OCI-LY1 (cell line): Measurements from ENCODE around the gene DMWD.

Experiments used
- H2AFZ ChIP-seq: fragments of 200-600 bp; sonication (generic), shearing (Covaris generic); 2 replicates; pipeline ENCODE4 v1.6.0; 2014; ENCODE audit warnings: antibody characterized with exemption, mild to moderate bottlenecking, low read length
- H3F3A ChIP-seq: fragments of 200-600 bp; sonication (generic), shearing (Covaris generic); 2 replicates; pipeline ENCODE4 v1.6.0; 2014; ENCODE audit warnings: mild to moderate bottlenecking, antibody characterized with exemption, low read length, moderate library complexity; ENCODE audit not compliant: insufficient read depth
- H3K27ac ChIP-seq: fragments of 200-600 bp; sonication (generic); 2 replicates; pipeline ENCODE4 v1.5.1; 2014; ENCODE audit warnings: low read length, mixed run types, mild to moderate bottlenecking, low read depth; ENCODE audit not compliant: poor library complexity, severe bottlenecking
- H3K27me3 ChIP-seq: fragments of 200-600 bp; sonication (generic); 2 replicates; pipeline ENCODE4 v1.6.0; 2014; ENCODE audit warnings: antibody characterized with exemption, mild to moderate bottlenecking, low read length, moderate library complexity; ENCODE audit not compliant: insufficient read depth
- H3K36me3 ChIP-seq: fragments of 200-600 bp; sonication (generic); 2 replicates; pipeline ENCODE4 v1.6.1; 2014; ENCODE audit warnings: mild to moderate bottlenecking, antibody characterized with exemption, low read length, moderate library complexity, mixed read lengths; ENCODE audit not compliant: insufficient read depth
- H3K4me1 ChIP-seq: fragments of 200-600 bp; sonication (generic); 2 replicates; pipeline ENCODE4 v1.5.1; 2014; ENCODE audit warnings: mild to moderate bottlenecking, low read length, moderate library complexity; ENCODE audit not compliant: insufficient read depth, severe bottlenecking
- H3K4me2 ChIP-seq: fragments of 200-600 bp; sonication (generic), shearing (Covaris generic); 2 replicates; pipeline ENCODE4 v1.6.1; 2014; ENCODE audit warnings: low read length
- H3K4me3 ChIP-seq: fragments of 200-600 bp; sonication (generic); 2 replicates; pipeline ENCODE4 v1.5.1; 2014; ENCODE audit warnings: low read length, low read depth, mild to moderate bottlenecking, mixed read lengths; ENCODE audit not compliant: poor library complexity, severe bottlenecking
- H3K79me2 ChIP-seq: fragments of 200-600 bp; shearing (Covaris generic); 2 replicates; pipeline ENCODE4 v1.6.1; 2016; ENCODE audit warnings: mixed run types, low read length, mixed read lengths; ENCODE audit not compliant: insufficient read depth
- H3K9ac ChIP-seq: fragments of 200-600 bp; sonication (generic), shearing (Covaris generic); 2 replicates; pipeline ENCODE4 v1.6.1; 2014; ENCODE audit warnings: mild to moderate bottlenecking, low read length, mixed read lengths
- H3K9me2 ChIP-seq: fragments of 200-600 bp; sonication (generic), shearing (Covaris generic); 2 replicates; pipeline ENCODE4 v1.6.1; 2014; ENCODE audit warnings: low read depth, mild to moderate bottlenecking, low read length, mixed read lengths
- H3K9me3 ChIP-seq: fragments of 200-600 bp; shearing (Covaris generic); 2 replicates; pipeline ENCODE4 v1.6.1; 2014; ENCODE audit warnings: low read length, mixed read lengths
- H4K20me1 ChIP-seq: fragments of 200-600 bp; sonication (generic), shearing (Covaris generic); 2 replicates; pipeline ENCODE4 v1.6.0; 2016; ENCODE audit warnings: mild to moderate bottlenecking, low read length; ENCODE audit not compliant: insufficient read depth
- EZH2 ChIP-seq: fragments of 200-600 bp; sonication (generic), shearing (Covaris generic); IDR thresholded peaks from 2 replicates; pipeline ENCODE4 v1.8.0; 2017; ENCODE audit warnings: borderline replicate concordance, mixed run types, mild to moderate bottlenecking, antibody characterized with exemption, low read length, moderate library complexity, mixed read lengths
- TF ChIP-seq, protein P1 (sequence below): fragments of 200-600 bp; sonication (generic), shearing (Covaris generic); IDR thresholded peaks from 2 replicates; pipeline ENCODE4 v1.5.1; 2017; ENCODE audit warnings: mild to moderate bottlenecking, antibody characterized with exemption, low read length, moderate library complexity, mixed read lengths

DMWD gene

DNA sequence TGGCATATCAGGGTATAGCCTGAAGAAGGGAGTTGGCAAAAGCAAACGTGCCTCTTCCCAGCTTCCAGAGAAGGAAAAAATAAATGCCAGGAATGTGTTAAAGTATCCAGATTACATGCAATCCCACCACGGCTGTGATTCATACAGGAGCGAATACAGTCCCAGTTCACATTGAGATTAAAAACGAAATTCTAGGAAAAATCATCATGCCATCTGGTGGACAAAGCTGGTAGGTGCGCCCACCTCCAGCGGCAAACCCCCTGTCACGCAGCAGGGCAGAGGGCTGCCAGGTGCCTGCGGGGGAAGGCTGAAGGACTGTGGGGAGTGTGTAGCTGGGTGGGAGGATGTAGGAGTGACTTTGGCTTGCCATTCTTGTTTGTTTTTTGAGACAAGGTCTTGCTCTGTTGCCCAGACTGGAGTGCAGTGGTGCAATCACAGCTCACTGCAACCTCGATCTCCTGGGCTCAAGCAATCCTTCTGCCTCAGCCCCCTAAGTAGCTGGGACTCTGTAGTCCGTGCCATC, 6.4 kb upstream of the DMWD start:
- no peak for TF ChIP-seq EZH2
- TF ChIP-seq, protein P1, sequence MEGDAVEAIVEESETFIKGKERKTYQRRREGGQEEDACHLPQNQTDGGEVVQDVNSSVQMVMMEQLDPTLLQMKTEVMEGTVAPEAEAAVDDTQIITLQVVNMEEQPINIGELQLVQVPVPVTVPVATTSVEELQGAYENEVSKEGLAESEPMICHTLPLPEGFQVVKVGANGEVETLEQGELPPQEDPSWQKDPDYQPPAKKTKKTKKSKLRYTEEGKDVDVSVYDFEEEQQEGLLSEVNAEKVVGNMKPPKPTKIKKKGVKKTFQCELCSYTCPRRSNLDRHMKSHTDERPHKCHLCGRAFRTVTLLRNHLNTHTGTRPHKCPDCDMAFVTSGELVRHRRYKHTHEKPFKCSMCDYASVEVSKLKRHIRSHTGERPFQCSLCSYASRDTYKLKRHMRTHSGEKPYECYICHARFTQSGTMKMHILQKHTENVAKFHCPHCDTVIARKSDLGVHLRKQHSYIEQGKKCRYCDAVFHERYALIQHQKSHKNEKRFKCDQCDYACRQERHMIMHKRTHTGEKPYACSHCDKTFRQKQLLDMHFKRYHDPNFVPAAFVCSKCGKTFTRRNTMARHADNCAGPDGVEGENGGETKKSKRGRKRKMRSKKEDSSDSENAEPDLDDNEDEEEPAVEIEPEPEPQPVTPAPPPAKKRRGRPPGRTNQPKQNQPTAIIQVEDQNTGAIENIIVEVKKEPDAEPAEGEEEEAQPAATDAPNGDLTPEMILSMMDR: peak; percentile 85
- Histone ChIP-seq H3K9ac (no peak overlapping the region), H3K36me3 (no peaks in the 10 kb centered on the region), H3K4me2 (no peak overlapping the region), H3K27me3 (no peaks in the 10 kb centered on the region), H3F3A (no peaks in the 10 kb centered on the region), H4K20me1 (no peaks in the 10 kb centered on the region), H3K27ac (no peak overlapping the region), H3K79me2 (no peaks in the 10 kb centered on the region), H3K4me1 (peaks cover 24% of the 10 kb centered on the region), H2AFZ (no peak overlapping the region), H3K9me2 (no peaks in the 10 kb centered on the region), H3K4me3 (no peak overlapping the region), H3K9me3 (no peaks in the 10 kb centered on the region)

DNA sequence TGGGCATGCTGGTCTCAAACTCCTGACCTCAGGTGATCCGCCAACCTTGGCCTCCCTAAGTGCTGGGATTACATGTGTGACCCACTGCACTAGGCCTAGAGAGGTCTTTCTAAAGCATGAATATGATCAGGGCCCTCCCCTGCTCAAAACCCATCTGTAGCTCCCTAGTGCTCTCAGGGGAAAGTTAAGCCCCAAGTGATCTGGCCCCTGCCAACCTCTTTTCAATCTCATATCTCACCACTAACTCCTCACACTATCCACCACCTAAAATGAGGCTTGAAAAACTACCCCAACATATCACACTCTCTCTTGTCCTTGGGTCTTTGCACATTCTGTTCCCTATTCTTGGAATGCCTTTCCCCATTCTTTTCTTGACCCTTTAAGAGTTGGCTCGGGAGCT, 2.0 kb upstream of the DMWD start:
- H3K27me3 ChIP-seq: no peaks in the 10 kb centered on the region
- H3K9me3 ChIP-seq: no peaks in the 10 kb centered on the region
- H3K79me2 ChIP-seq: 0 out of 2 replicates have a peak, but pooled peaks cover 4% of the 10 kb centered on the region
- H3K4me3 ChIP-seq: no peak overlapping the region
- H3K36me3 ChIP-seq: peaks cover 8% of the 10 kb centered on the region; the same call in 1 of the 2 replicates
- no peak overlapping the region for H3K4me2 ChIP-seq
- no peak overlapping the region for H3K27ac ChIP-seq
- no peaks in the 10 kb centered on the region for H3K9me2 ChIP-seq
- H2AFZ ChIP-seq: no peak overlapping the region
- no peaks in the 10 kb centered on the region for H4K20me1 ChIP-seq
- no peaks in the 10 kb centered on the region for H3F3A ChIP-seq
- no peak for TF ChIP-seq EZH2
- TF ChIP-seq, protein P1: no peak
- H3K4me1 ChIP-seq: peaks cover 26% of the 10 kb centered on the region
- no peak overlapping the region for H3K9ac ChIP-seq

DNA sequence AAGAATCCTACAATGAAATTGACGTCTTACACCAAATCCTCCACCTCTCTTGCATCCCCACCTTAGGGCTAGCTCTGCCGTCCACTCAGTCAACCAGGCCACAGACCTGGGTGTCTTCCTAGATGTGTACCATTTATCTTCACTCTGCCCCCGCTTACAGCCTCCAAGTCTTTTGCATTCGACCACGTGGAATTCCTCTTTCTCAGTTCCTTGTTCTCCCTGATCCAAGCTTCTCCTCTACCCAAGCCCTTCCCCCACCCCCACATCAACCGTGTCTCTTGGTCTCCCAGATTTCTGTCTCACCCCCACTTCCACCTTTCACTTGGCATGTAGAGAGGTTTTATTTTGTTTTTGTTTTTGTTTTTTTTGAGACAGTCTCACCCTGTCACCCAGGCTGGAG, 1.2 kb upstream of the DMWD start:
- H3K4me2 ChIP-seq: no peak overlapping the region

More for the DNA sequence above, 1.2 kb upstream of the DMWD start:
- Histone ChIP-seq H3K79me2 (0 out of 2 replicates have a peak, but pooled peaks cover 4% of the 10 kb centered on the region), H3K9me3 (no peaks in the 10 kb centered on the region), H2AFZ (no peak overlapping the region), H3K27ac (no peak overlapping the region), H3K9ac (no peak overlapping the region), H3K4me1 (peaks cover 18% of the 10 kb centered on the region), H3K36me3 (peaks cover 15% of the 10 kb centered on the region; the same call in 1 of the 2 replicates), H4K20me1 (no peaks in the 10 kb centered on the region), H3K4me3 (no peak overlapping the region), H3K9me2 (no peaks in the 10 kb centered on the region), H3K27me3 (no peaks in the 10 kb centered on the region), H3F3A (no peaks in the 10 kb centered on the region)
- no peak for TF ChIP-seq EZH2
- TF ChIP-seq, protein P1: no peak
